Fibroblast of skin of left quadriceps (primary cell): ENCODE results near the gene PLXNA4.

Experiments used
- DNase-seq, 2 experiments: peaks; one replicate each; pipeline ENCODE4 v3.0.0-alpha.2; 2013; ENCODE audit warnings: low read depth in 2 of 2

PLXNA4 gene

GRCh38 chr7:132318352-132319318 is 257.6 kb downstream of the PLXNA4 start:
- peak; percentile 60 to 67 for DNase-seq

- no peak for DNase-seq
Measured at GRCh38 chr7:132317701-132318351, 258.4 kb downstream of the PLXNA4 start.

- no peak for DNase-seq
Measured at GRCh38 chr7:132312531-132313055, 263.7 kb downstream of the PLXNA4 start.

- no peak for DNase-seq
Measured at GRCh38 chr7:132311733-132312132, 264.5 kb downstream of the PLXNA4 start.

GRCh38 chr7:132309102-132309805 is 267.0 kb downstream of the PLXNA4 start:
- DNase-seq = no peak

GRCh38 chr7:132307465-132307864 is 268.8 kb downstream of the PLXNA4 start:
- DNase-seq = no peak

- DNase-seq = no peak
Measured at GRCh38 chr7:132300599-132301277, 275.5 kb downstream of the PLXNA4 start.

GRCh38 chr7:132298790-132299189 is 277.5 kb downstream of the PLXNA4 start:
- peak; percentile 57 to 66 for DNase-seq

- no peak for DNase-seq
Measured at GRCh38 chr7:132296820-132297219, 279.4 kb downstream of the PLXNA4 start.

GRCh38 chr7:132295175-132295574 is 281.1 kb downstream of the PLXNA4 start:
- no peak for DNase-seq

- no peak for DNase-seq
Measured at GRCh38 chr7:132292803-132293202, 283.5 kb downstream of the PLXNA4 start.

- DNase-seq = no peak
Measured at GRCh38 chr7:132291481-132291880, 284.8 kb downstream of the PLXNA4 start.

GRCh38 chr7:132290021-132290420 is 286.2 kb downstream of the PLXNA4 start:
- DNase-seq = no peak

- no peak for DNase-seq
Measured at GRCh38 chr7:132286836-132287235, 289.4 kb downstream of the PLXNA4 start.

- DNase-seq = no peak
Measured at GRCh38 chr7:132280335-132280734, 295.9 kb downstream of the PLXNA4 start.

GRCh38 chr7:132279718-132280117 is 296.6 kb downstream of the PLXNA4 start:
- DNase-seq = no peak

- DNase-seq = peak; percentile 53 to 56
Measured at GRCh38 chr7:132276976-132277725, 299.1 kb downstream of the PLXNA4 start.

- DNase-seq = no peak
Measured at GRCh38 chr7:132276234-132276630, 300.0 kb downstream of the PLXNA4 start.

GRCh38 chr7:132275416-132276233 is 300.6 kb downstream of the PLXNA4 start:
- no peak for DNase-seq
